ENCODE measurements around the gene SDK1.

Gene SDK1

DNA sequence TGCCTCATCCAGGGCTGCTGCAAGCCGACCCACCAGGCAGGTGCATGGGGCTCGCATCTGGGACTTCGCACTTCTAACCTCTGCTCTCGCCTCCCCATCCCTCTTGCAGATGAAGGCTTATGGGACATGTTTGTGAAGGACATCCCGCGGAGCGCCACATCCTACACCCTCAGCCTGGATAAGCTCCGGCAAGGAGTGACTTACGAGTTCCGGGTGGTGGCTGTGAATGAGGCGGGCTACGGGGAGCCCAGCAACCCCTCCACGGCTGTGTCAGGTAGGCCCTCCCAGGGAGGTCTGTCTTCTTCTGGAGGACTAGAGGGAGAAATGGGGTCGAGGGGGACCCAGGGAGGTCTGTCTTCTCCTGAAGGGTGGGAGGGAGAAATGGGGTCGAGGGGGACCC, 932.1 kb downstream of the SDK1 start:
- H4K20me1 ChIP-seq (ENCODE audit: control insufficient read depth, insufficient read depth, low read depth, low read length), result no peaks in the 10 kb centered on the region

DNA sequence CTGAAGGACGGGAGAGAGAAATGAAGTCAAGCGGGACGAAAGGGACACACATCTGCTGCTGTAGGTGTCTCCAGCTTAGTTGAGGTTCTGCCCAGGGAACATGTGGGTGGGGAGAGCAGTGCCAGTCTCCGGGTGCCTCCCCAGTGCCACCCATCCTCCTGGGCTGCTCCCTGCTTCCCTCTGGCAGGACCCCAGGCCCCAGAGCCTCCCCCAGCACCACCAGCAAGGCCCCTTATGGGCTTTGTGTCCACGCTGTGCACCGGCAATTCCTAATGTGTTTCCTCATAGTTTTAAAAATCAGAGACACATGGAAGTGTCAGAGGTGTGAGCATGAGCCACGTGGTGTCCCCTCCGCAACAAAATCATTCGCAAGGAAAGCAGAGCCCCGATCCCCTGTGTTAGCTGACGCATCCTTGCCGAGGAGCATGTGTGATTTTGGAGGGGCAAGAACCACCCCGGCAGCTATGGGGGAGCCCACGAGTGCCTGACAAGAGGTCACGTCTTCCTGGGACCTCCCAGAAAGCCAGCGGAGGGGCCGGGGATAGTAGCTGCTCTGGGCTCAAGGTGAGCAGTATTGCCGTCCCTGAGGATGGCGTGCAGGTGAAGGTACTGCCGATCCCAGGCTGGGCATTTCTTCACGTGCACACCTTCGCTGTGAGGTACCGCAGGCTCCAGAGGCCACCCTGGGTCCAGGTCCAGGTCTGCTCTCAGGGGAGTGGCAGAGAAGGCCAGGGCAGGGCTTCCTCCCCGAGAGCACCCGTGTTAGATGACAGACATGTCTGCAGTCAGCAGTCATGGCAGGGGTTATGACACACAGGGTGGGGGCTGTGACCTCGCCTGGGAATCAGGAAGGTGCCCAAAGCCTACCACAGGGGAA, 932.8 kb downstream of the SDK1 start:
- H3K4me3 ChIP-seq (ENCODE audit: low read length), result no peak overlapping the region
- H3K27me3 ChIP-seq (ENCODE audit: control insufficient read depth, low read length), result no peaks in the 10 kb centered on the region
- H3F3A ChIP-seq (ENCODE audit: control insufficient read depth, insufficient read depth), result no peaks in the 10 kb centered on the region
- H3K9me2 ChIP-seq (replicated peaks; ENCODE audit: control insufficient read depth, low read length), result no peaks in the 10 kb centered on the region
- H3K4me2 ChIP-seq (ENCODE audit: low read length), result no peak overlapping the region
- no peaks in the 10 kb centered on the region for H3K36me3 ChIP-seq (ENCODE audit: control insufficient read depth, low read length)
- H3K27ac ChIP-seq (ENCODE audit: low read depth, low read length), result no peak overlapping the region
- no peak for TF ChIP-seq EZH2phosphoT487 (IDR thresholded peaks at IDR 0.05; ENCODE audit: borderline replicate concordance, low read length)
- TF ChIP-seq, protein P1, sequence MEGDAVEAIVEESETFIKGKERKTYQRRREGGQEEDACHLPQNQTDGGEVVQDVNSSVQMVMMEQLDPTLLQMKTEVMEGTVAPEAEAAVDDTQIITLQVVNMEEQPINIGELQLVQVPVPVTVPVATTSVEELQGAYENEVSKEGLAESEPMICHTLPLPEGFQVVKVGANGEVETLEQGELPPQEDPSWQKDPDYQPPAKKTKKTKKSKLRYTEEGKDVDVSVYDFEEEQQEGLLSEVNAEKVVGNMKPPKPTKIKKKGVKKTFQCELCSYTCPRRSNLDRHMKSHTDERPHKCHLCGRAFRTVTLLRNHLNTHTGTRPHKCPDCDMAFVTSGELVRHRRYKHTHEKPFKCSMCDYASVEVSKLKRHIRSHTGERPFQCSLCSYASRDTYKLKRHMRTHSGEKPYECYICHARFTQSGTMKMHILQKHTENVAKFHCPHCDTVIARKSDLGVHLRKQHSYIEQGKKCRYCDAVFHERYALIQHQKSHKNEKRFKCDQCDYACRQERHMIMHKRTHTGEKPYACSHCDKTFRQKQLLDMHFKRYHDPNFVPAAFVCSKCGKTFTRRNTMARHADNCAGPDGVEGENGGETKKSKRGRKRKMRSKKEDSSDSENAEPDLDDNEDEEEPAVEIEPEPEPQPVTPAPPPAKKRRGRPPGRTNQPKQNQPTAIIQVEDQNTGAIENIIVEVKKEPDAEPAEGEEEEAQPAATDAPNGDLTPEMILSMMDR (IDR thresholded peaks at IDR 0.05; ENCODE audit: low read depth, low read length, poor library complexity, severe bottlenecking), result no peak
- no peaks in the 10 kb centered on the region for H3K79me2 ChIP-seq (ENCODE audit: control insufficient read depth, low read length)
- no peaks in the 10 kb centered on the region for H3K4me1 ChIP-seq (ENCODE audit: control insufficient read depth, low read length)
- no peaks in the 10 kb centered on the region for H4K20me1 ChIP-seq (ENCODE audit: control insufficient read depth, insufficient read depth, low read depth, low read length)
- H3K9me3 ChIP-seq (ENCODE audit: control insufficient read depth, insufficient read depth, low read length), result peaks cover 23% of the 10 kb centered on the region; the same call in 1 of the 2 replicates

More for the DNA sequence above, 932.1 kb downstream of the SDK1 start:
- Histone ChIP-seq H3K4me2 (ENCODE audit: low read length) (no peak overlapping the region), H3F3A (ENCODE audit: control insufficient read depth, insufficient read depth) (no peaks in the 10 kb centered on the region), H3K27ac (ENCODE audit: low read depth, low read length) (no peak overlapping the region), H3K9me3 (ENCODE audit: control insufficient read depth, insufficient read depth, low read length) (peaks cover 22% of the 10 kb centered on the region; the same call in 1 of the 2 replicates), H3K4me3 (ENCODE audit: low read length) (no peak overlapping the region), H3K79me2 (ENCODE audit: control insufficient read depth, low read length) (no peaks in the 10 kb centered on the region), H3K9me2 (replicated peaks; ENCODE audit: control insufficient read depth, low read length) (no peaks in the 10 kb centered on the region), H3K36me3 (ENCODE audit: control insufficient read depth, low read length) (no peaks in the 10 kb centered on the region), H3K4me1 (ENCODE audit: control insufficient read depth, low read length) (no peaks in the 10 kb centered on the region), H3K27me3 (ENCODE audit: control insufficient read depth, low read length) (no peaks in the 10 kb centered on the region)
- no peak for TF ChIP-seq EZH2phosphoT487 (IDR thresholded peaks at IDR 0.05; ENCODE audit: borderline replicate concordance, low read length)
- TF ChIP-seq, protein P1 (IDR thresholded peaks at IDR 0.05; ENCODE audit: low read depth, low read length, poor library complexity, severe bottlenecking), result no peak

DNA sequence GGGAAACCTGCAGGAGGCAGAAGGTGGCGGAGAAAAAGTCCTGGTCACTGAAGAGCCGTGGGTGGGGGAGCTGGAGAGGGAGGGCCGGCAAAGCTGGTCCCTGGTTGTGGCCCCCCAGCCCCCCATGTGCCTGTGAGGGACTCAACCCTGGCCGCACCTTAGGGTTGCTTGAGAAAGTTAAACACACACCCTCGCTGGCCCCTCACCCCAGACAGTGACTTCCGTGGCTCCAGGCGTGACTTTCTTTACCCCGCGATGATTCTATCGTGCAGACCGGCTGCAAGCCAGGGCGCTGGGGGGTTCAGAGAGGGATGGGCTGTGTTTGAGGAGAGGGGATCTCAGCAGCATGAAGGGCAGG, 933.4 kb downstream of the SDK1 start:
- H3K27me3 ChIP-seq (ENCODE audit: control insufficient read depth, low read length), result no peaks in the 10 kb centered on the region
- peaks cover 26% of the 10 kb centered on the region; the same call in 1 of the 2 replicates for H3K9me3 ChIP-seq (ENCODE audit: control insufficient read depth, insufficient read depth, low read length)
- no peak for TF ChIP-seq EZH2phosphoT487 (IDR thresholded peaks at IDR 0.05; ENCODE audit: borderline replicate concordance, low read length)
- TF ChIP-seq, protein P1 (IDR thresholded peaks at IDR 0.05; ENCODE audit: low read depth, low read length, poor library complexity, severe bottlenecking), result no peak
- no peaks in the 10 kb centered on the region for H3K36me3 ChIP-seq (ENCODE audit: control insufficient read depth, low read length)
- no peak overlapping the region for H3K4me3 ChIP-seq (ENCODE audit: low read length)
- no peak overlapping the region for H3K4me2 ChIP-seq (ENCODE audit: low read length)
- no peaks in the 10 kb centered on the region for H3K79me2 ChIP-seq (ENCODE audit: control insufficient read depth, low read length)
- H4K20me1 ChIP-seq (ENCODE audit: control insufficient read depth, insufficient read depth, low read depth, low read length), result no peaks in the 10 kb centered on the region
- H3K4me1 ChIP-seq (ENCODE audit: control insufficient read depth, low read length), result no peaks in the 10 kb centered on the region
- no peak overlapping the region for H3K27ac ChIP-seq (ENCODE audit: low read depth, low read length)
- no peaks in the 10 kb centered on the region for H3K9me2 ChIP-seq (replicated peaks; ENCODE audit: control insufficient read depth, low read length)
- no peaks in the 10 kb centered on the region for H3F3A ChIP-seq (ENCODE audit: control insufficient read depth, insufficient read depth)

Data from DOHH2 (cell line).